A172 (cell line): ENCODE results near the gene NELL1. TPM values are rescaled to one million over a fixed set of nuclear protein-coding genes. Genes with fewer than 3 reads are reported as not detected.

Source experiments
- DNase-seq: peaks from one replicate; pipeline ENCODE4 v3.0.0-alpha.2; 2015; ENCODE audit warnings: low spot score
- total RNA-seq: library from RNA; depleted of rRNA; stranded (reverse); fragments of >200 nt; shearing (Covaris generic); gene quantifications from 2 replicates; pipeline ENCODE4 v1.2.3, GENCODE V29; 2014

Gene NELL1
- total RNA-seq, 1 experiment from 2014 or later = not detected

DNA sequence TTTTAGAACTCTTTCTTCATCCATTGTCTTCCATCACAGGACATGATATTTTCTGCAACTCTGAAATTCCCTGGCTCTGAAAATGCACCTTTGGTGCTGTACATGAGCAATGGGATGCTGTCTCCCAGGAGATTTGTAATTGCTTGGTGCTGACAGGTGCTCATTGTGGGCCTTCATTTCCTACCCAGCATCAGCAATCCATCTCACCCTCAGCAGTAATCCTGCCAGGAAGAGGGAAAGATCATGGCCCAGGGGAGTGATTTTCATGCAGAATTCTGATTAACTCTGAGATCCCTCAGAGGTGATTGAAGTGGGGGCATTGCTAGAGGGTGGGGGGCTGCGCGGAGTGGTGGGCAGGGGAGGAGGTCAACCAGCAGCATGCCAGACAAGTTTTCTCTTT, 651.7 kb downstream of the NELL1 start:
- no peak for DNase-seq

DNA sequence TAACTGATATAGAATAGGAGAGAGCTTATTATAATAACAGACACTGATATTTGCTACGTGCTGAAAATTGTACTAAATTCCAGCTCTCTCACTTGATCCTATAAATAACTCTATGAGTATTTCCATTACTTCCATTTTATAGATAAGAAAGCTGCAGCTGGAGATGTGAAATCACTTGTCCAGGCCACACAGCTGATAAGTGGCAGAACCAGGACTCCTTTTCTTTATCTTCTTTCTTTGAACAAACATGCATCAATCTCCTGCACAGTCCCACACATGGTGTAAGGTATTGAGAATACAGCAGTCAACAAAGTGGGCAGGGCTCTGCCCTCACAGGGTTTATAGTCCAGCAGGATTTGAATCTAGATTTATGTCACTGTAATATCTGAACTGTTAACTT, 652.1 kb downstream of the NELL1 start:
- DNase-seq = no peak

DNA sequence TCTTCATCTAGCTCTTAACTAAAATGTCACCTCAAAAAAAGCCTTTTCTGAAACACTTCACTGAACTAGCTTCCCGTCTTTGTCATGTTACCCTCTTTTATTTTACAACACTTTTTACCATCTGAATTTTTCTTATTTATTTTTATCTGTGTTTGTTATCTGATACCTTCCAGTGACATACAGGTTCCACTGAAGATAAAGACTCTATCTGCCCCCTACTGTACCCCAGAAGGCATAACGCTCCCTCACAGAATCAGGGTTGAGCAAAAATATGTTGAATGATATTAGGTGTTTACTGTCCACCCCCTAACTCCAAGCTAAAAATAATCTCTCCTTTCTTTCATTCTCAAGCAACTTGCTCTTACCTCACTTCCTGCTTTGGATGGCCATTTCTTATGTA, 654.2 kb downstream of the NELL1 start:
- DNase-seq = no peak

DNA sequence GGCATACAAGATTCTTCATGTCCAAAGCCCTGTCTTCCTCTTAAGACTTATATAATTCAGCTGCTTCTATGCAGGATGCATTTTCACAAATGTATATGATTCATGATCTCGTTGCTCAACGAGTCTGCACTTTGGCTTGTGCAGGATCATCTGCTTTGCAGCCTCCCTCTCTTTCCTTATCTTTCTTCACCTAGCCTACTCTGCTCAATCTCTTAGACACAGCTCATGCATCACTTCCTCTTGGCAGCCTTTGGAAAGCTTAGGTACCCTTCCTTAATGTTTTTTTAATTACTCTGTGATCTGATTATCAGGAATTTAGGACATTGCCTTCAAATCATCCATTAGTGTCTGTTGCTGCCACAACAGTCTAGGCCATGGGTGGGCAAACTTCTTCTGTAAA, 673.8 kb downstream of the NELL1 start:
- DNase-seq = no peak

DNA sequence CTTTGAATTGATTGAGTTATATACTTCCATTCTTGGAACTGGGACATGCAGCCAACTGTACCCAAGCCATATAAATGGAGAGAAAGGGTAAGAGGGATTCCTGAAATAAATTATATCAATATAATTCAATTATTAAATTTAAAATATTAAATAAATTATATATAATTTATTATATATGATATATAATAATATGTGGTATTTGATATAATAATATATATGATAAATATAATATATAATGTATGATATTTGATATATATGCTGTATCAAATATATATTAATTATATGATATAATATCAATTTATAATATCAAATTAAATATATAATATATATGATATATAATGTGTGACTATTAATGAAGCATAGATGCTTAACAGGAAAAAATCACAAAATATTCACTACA, 677.0 kb downstream of the NELL1 start:
- no peak for DNase-seq

DNA sequence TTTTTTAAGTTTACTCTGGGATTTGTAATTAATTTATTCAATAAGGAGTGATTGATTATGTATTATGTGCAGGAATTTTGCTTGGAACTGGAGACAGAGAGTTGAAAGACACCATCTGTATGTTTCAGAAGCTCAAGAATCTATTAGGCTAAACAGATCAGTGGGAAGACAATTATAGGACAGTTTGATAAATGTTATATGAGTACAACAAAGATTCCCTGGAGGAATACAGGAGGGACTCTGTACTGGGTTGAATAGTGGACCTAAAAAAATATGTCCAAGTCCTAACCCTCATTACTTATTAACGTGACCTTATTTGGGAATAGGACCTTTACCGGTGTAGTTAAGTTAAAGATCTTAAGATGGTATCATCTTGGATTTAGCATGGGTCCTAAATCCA, 681.2 kb downstream of the NELL1 start:
- DNase-seq = no peak

DNA sequence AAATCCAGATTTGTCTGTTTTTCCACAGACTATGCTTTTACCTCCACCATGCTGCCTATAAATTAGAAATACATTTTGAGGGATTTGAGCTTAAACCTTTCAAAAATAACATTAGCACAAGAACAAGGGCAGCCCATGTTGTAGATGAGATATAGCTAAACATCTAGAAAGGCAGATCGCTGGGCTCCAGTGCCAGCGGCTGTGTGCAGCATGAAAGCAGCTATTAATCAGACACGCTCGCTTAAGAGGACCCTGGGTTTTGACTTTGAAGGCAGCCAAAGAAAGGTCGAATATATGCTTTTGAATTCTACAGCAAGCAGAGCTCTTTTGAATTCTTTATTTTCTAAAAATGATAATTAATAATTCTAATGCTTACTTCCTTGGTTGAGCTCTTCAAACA, 684.0 kb downstream of the NELL1 start:
- no peak for DNase-seq

DNA sequence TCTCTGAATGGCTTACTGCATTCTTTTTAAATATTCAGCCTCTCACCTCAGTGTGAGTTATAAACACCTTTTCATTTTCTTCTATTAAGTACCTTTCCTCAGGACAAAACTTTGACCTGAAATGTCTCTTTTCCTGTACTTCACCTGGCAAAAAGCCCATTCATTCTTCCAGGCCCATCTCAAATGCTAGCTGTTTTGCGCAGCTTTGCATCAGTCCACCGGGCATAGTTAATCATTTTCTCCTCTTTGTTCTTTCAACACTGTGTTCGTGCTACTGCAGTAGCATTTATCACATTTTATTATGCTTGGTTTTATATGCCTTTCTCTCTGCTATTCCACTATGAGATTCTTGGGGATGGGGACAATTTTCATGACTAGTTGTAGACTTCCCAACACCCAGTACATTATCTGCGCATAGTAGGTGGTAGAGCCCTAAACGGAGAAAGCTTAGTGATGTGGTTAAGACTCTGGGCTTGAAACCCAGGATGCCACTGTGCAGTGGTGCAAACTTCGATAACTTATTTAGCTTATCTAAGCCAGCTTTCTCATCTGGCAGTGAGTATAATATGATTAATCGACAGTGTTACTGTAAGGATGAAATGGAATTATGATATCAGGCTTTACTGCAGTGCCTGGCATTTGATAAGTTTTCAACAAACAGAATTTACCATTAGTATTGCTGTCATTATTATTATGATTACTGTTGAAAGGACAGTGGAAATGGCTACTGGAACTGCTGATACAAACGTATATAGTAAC, 695.7 kb downstream of the NELL1 start:
- no peak for DNase-seq

DNA sequence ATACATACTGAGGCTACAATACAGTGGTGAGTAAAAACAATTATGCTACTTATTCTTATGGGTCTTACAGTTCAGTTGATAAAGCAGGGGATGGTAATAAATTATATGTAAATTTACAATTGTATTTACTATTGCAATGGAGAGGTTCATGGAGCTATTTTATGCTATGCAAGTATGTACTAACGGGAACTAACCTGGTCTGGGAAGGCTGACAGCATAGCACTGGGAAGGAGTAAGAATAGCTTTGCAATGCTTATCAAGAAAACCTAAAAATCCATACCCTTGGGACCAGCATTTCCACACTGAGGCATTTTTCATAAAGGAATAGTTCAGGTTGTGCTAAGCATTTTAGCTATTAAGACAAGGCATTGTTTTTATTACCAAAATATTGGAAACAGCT, 700.6 kb downstream of the NELL1 start:
- DNase-seq = no peak

DNA sequence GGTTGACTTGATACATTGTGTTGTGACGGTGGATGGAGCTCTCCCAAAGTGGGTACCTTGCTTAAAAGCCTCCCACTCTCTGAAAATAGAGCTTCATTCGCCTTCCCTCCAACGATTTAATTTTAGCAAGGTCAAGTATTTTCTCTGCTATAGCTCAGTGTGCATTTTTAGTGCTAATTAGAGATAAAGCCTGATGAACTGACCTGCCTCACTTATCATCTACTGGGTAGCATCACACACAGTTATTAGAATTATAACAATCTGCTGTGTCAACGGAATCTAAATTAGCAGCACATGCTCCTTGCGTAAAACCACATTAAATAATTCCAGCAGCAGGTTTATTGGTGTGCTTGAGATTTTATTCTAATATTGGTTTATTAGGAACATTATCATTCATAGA, 701.7 kb downstream of the NELL1 start:
- DNase-seq = no peak

DNA sequence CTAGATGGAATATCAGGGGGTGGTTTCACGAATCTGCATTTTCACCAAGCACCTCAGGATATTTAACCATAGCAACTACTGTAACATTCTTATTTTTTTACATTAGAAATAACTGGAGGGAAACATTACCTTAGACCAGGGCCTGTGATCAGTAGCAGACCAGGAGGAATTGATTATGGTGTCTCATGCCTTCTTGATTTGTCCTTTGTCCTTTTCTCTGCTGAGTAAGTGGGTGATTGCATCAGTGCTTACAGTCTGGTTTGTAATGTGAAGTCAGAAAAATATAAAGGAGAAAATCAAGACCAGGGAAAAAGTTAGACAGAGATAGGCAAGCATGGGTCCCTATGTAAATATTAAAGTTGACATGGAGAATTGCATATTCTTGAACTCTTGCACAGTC, 703.3 kb downstream of the NELL1 start:
- no peak for DNase-seq

DNA sequence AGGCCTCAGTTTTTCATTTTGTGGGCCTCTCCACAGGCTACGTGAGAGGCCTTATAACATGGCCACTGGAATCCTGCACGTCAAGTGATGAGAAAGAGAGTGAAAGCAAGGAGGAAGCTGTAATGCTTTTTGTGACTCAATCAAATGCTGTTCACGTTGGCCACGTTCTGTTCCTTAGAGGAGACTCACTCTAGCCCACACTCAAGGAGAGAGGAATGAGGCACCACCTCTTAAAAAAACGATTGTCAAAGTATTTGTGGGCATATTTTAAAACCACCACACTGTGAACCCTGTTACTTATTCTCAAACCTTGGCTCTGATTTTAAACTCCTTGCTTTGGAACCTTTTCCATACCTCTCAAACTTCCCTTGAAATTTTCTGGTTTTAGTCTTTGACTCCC, 705.0 kb downstream of the NELL1 start:
- no peak for DNase-seq

DNA sequence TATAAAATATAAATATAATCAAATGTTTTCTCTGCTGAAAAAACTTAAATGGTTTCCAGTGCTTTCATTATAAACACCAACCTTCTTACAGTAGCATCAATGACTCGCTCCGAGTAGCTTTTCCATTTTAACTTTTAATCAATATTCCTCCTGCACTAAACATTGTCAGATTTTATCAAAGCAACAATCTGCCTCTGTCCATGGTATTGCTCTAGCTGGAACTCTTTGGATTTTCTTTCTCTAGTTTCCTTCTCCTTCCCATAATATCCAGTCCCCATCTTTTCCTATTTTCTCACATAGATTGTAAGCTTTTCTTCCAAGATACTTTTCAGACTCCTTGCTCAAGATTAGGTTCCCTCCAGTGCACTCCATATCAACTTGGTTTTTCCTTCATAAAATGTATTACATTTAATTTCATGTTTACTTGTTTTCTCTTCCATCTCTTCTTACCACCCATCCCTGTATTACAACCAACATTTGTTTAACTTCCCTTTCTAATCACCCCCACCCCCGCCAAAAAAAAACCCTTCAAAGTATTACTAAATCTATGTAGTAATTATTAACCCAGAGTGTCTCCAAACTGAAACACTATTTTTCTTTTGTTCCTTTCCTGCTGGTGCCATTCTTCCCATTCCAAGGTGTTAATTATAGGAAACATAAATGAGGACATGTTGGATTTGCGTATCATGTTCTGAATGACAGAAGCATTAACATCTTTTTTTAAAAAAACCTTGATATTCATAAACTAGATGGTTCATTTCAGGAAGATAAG, 716.5 kb downstream of the NELL1 start:
- no peak for DNase-seq

DNA sequence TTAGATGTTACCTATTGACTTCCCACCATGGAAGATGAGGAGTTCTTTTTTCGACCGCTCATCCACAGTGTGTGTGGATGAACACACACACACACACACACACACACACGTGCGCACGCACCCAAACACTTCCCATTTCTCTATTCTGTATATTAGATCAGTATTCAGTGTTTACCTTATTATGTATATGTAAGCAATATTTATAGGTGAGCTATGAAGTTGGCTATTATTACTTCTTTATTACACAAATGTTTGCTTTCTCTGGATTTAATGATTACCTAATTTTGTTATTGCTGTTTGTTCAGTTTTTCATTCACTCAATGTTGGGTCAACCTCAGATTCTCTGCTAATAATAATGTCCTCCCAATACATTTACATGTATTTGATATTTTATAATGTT, 721.0 kb downstream of the NELL1 start:
- no peak for DNase-seq

DNA sequence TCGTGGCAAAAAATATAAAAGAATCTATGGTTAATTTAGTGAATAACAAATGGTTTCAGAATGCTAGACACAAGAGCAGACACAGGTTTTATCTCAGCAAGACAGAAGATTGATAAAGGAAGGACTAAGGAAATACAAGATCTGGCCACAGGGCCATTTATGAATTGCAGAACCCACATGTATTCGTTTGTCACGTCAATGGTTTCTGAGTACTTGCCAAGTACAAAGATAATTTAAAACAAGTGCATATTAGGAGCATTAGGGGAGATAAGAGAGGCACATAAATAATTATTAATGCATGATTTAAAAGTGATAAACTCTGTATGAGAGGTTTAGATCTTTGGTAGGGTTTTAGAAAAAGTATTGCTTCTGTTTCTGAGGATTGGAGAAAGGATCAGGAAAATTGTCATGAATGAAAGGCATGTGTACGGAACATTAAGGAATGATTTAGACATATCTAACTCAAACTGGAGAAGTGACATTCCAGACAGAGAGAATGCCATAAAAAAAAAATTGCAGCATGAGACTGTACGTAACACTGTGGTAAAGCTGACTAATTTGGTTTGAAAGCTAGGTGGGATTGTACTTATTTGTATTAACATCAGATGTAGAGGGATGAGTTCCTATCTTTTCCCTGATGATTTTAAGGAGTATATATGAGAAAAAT, 727.1 kb downstream of the NELL1 start:
- DNase-seq = no peak

DNA sequence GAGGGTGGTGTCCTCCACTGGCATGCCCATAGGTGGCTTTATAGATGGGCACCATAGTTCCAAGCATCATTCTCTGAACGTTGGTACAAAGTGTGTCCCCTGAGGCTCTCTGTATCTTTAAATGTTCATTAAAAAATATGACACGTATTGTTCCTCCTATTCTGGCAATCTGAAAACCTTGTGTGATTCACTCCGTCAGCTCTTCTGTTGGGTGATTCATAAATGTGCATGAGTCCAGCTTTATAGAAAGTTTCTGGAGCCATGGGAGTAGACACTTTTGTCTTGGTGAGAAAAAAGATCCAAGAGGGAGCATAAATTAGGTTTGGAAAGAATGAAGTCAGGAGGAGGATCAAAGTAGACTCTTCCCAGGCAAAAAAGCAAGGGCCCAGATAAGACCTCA, 728.8 kb downstream of the NELL1 start:
- no peak for DNase-seq

DNA sequence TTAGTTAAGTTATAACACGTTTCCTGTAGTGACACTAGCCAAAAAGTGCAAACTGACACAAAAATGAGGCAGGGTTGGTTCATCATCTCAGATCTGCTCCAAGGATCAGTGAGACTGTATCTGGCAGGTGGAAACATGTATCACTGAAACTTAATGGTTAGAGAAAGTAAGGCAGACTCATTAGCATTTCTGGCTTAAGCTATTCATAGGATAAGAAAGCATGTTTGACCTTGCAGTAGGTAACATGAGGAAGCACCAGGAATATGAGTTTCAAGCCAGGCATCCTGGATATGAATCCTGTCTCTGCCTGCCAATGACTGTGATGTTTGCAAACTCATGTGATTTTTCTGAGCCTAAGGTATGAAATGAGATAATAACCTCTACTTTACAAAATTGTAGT, 732.1 kb downstream of the NELL1 start:
- no peak for DNase-seq

DNA sequence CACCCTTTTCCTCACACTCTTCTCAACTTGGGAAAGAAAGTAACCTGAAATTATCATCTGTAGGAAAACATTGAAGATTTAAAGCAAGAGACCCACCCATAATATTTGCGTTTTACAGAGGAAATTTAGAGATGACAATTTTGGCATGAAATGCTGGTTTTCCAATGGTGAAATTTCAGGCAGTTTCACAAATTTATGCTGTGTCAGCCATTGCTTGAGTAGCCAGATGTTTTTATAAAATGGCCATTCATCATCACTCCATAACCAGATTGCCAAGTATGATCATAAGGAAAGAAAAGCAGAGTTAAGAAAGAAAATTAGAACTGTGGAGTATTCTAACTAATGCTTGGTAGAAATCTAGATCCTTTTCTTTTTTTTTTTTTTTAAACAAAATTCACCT, 732.9 kb downstream of the NELL1 start:
- DNase-seq = no peak

DNA sequence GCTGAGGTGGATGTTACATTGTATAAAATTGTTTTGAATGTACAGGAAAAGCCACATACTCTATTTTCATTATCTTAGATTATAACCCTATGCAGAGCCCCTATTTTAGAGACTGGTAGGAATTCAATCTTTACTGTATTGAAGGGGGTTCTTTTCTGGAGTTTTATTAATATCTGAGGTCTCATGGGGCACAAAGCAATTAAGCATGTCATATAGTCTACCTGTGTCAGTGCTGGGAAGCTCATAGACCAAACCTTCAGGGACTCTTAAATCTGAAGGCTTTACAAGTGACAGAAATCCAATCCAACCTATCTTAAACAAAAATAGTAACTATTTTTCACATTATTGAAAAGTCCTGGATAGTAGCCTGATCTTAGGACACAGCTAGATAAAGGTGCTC, 733.7 kb downstream of the NELL1 start:
- no peak for DNase-seq

DNA sequence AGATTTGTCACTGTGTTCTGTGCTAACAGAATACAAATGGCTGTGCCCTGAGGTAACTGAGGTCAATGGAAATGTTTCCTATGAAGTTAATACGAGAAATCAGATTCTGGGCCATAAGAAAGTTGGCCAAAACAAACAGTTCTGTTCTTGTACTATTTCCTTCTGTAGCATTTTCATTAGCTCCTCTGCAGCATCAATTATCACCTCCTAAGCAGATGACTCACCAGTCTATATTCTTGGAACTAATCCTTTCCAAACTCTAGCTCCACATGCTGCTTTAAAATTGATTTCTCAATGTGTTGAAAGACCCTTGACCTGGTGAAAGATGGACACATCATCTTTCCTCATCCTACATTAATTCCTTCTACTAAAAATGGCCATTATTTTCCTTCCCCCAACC, 736.0 kb downstream of the NELL1 start:
- no peak for DNase-seq

DNA sequence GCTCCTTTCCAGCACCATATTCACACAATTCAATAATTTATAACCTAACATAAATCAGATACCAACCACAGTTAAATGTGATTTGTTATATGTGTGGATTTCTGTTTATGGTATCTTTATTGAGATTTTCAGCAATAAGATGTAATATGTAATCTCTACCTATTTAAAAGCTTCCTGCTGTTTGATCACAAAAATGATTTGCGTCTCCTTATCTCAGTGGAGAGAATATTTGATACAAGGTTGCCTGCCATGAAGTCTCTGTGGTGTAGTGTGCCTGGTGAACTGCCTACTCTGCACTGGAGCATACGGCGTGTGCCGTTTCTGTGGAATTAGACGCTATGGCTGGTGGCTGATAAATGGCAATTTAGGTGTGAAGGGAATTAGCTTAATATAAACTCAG, 741.1 kb downstream of the NELL1 start:
- no peak for DNase-seq

DNA sequence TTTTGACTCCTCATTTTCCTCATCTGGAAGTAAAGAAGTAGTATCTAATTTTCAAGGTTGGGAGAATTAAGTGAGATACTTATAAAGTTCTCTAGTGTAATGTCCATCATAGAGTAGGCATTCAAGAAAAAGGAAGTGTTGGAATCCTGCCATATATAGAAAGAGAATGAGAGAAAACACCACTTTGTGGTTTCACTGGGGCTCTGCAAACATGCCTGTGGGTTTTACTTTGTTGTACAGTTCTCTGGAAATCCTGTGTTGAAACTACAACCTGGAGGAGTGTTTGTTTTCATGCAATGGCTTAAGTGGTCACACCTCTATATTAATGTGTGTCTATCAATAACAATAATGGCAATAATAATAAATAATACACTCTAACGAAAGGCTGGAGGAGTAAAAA, 741.7 kb downstream of the NELL1 start:
- no peak for DNase-seq

DNA sequence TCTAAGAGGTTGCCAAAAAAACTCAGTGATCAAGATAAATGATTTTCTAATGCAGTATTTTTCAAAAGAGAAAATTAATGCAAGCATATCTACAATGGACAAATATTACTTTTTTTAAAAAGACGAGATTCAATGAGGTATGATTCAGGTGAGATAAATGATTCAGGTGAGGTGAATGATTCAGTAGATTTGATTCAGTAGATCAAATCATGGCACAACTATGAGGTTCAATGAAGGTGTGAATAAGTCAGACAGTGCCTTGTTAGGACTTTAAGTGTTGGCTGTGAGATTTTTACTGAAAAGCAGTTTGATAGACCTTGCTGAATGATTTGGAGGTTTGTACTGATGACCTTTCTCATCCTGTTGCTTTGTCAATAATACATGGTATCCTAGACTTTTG, 742.2 kb downstream of the NELL1 start:
- no peak for DNase-seq
